Measurements from ENCODE around the gene KCND2.
"Not testable (repeated sequence)": the region's sequence is repeated elsewhere in the genome, so short reads cannot be mapped to it uniquely, and the experiment has no call there.

KCND2 gene

GRCh38 chr7:120272701-120273475, at the start of gene KCND2:
KCND2 (plus strand) TSS chr7:120273175.
- DNase-seq: peak; percentile 8

GRCh38 chr7:120226188-120226587, 46.8 kb upstream of the KCND2 start:
- DNase-seq: no peak

- DNase-seq: no peak
Observed at GRCh38 chr7:120227255-120227654, 45.7 kb upstream of the KCND2 start.

- no peak for DNase-seq
Observed at GRCh38 chr7:120229084-120229483, 43.9 kb upstream of the KCND2 start.

GRCh38 chr7:120233338-120233737, 39.6 kb upstream of the KCND2 start:
- no peak for DNase-seq

- DNase-seq: not testable (repeated sequence)
Observed at GRCh38 chr7:120240350-120240749, 32.6 kb upstream of the KCND2 start.

- no peak for DNase-seq
Observed at GRCh38 chr7:120241973-120242372, 31.0 kb upstream of the KCND2 start.

GRCh38 chr7:120254845-120255244, 18.1 kb upstream of the KCND2 start:
- DNase-seq: no peak

GRCh38 chr7:120256344-120257070, 16.5 kb upstream of the KCND2 start:
- DNase-seq: no peak

GRCh38 chr7:120259386-120259785, 13.6 kb upstream of the KCND2 start:
- DNase-seq: no peak

GRCh38 chr7:120260111-120260510, 12.9 kb upstream of the KCND2 start:
- DNase-seq: no peak

- DNase-seq: peak; percentile 47
Observed at GRCh38 chr7:120272261-120272660, 714 bp upstream of the KCND2 start.

- DNase-seq: peak; percentile 61
Observed at GRCh38 chr7:120273476-120273975, 551 bp downstream of the KCND2 start.

- no peak for DNase-seq
Observed at GRCh38 chr7:120274482-120274881, 1.5 kb downstream of the KCND2 start.

GRCh38 chr7:120274899-120275298, 1.9 kb downstream of the KCND2 start:
- DNase-seq: peak; percentile 32

- DNase-seq: no peak
Observed at GRCh38 chr7:120276720-120277119, 3.7 kb downstream of the KCND2 start.

GRCh38 chr7:120278773-120279172, 5.8 kb downstream of the KCND2 start:
- DNase-seq: no peak

- DNase-seq: no peak
Observed at GRCh38 chr7:120280743-120281142, 7.8 kb downstream of the KCND2 start.

- DNase-seq: no peak
Observed at GRCh38 chr7:120293027-120293426, 20.1 kb downstream of the KCND2 start.

- DNase-seq: no peak
Observed at GRCh38 chr7:120302190-120302589, 29.2 kb downstream of the KCND2 start.

GRCh38 chr7:120303105-120303504, 30.1 kb downstream of the KCND2 start:
- DNase-seq: no peak

GRCh38 chr7:120304674-120305073, 31.7 kb downstream of the KCND2 start:
- DNase-seq: no peak

- DNase-seq: no peak
Observed at GRCh38 chr7:120307991-120308545, 35.1 kb downstream of the KCND2 start.
